Activated B cell treated with CpG ODN at 0.5 μM for 24 hours (primary cell): ENCODE data around the gene NCKAP5. TPM values are rescaled to one million over a fixed set of nuclear protein-coding genes. Genes with fewer than 3 reads are reported as not detected.

ENCODE experiments used
- ATAC-seq: fragments of 200-7000 bp; cut with Tn5 transposase; one replicate; pipeline ENCODE4 v1.10.0; 2021; ENCODE audit warnings: low read depth, mild to moderate bottlenecking, moderate library complexity
- CTCF ChIA-PET: fragments of 350-600 bp; sonication (Branson Sonifier 250); formaldehyde crosslinking; loops from one replicate; lab custom pipeline; 2021; ENCODE audit warnings: antibody characterized with exemption; lab: Charles Lee
- POLR2A ChIA-PET: fragments of 350-600 bp; sonication (Branson Sonifier 250); formaldehyde crosslinking; loops from one replicate; lab custom pipeline; 2021; ENCODE audit warnings: antibody characterized with exemption; lab: Charles Lee
- DNase-seq: peaks from one replicate; pipeline ENCODE4 v3.0.0; 2022
- H3K27ac Mint-ChIP-seq: one replicate; pipeline ENCODE4 v1.8.0; 2020; ENCODE audit warnings: mixed read lengths
- H3K27me3 Mint-ChIP-seq: one replicate; pipeline ENCODE4 v1.8.0; 2021; ENCODE audit warnings: mixed read lengths
- H3K36me3 Mint-ChIP-seq: one replicate; pipeline ENCODE4 v1.8.0; 2021; ENCODE audit warnings: low read depth, mixed read lengths
- H3K4me1 Mint-ChIP-seq: one replicate; pipeline ENCODE4 v1.8.0; 2021; ENCODE audit warnings: mixed read lengths
- H3K4me3 Mint-ChIP-seq: one replicate; pipeline ENCODE4 v1.8.0; 2020; ENCODE audit warnings: mild to moderate bottlenecking, mixed read lengths
- H3K9me3 Mint-ChIP-seq: one replicate; pipeline ENCODE4 v1.8.0; 2020; ENCODE audit warnings: mixed read lengths
- intact Hi-C: fragments of 100-400 bp; cut with micrococcal nuclease; formaldehyde crosslinking; loops from one replicate; pipeline ENCODE4 v1.15.1; 2024
- total RNA-seq: library from RNA; stranded (reverse); gene quantifications from 2 replicates; pipeline ENCODE4 v1.2.3, GENCODE V29; 2022
- TF ChIP-seq, protein P1 (sequence below): fragments of 200-600 bp; IDR thresholded peaks from one replicate; pipeline ENCODE4 v1.8.0; 2022; ENCODE audit warnings: antibody characterized with exemption, mild to moderate bottlenecking

NCKAP5 gene
- total RNA-seq, 1 donor from 2014 or later = not detected

- H3K27ac Mint-ChIP-seq = no peak overlapping the region
- peaks cover 18% of the 10 kb centered on the region for H3K27me3 Mint-ChIP-seq
- TF ChIP-seq, protein P1, sequence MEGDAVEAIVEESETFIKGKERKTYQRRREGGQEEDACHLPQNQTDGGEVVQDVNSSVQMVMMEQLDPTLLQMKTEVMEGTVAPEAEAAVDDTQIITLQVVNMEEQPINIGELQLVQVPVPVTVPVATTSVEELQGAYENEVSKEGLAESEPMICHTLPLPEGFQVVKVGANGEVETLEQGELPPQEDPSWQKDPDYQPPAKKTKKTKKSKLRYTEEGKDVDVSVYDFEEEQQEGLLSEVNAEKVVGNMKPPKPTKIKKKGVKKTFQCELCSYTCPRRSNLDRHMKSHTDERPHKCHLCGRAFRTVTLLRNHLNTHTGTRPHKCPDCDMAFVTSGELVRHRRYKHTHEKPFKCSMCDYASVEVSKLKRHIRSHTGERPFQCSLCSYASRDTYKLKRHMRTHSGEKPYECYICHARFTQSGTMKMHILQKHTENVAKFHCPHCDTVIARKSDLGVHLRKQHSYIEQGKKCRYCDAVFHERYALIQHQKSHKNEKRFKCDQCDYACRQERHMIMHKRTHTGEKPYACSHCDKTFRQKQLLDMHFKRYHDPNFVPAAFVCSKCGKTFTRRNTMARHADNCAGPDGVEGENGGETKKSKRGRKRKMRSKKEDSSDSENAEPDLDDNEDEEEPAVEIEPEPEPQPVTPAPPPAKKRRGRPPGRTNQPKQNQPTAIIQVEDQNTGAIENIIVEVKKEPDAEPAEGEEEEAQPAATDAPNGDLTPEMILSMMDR = no peak
- ATAC-seq = no peak
- POLR2A ChIA-PET = no interaction called here
- no peaks in the 10 kb centered on the region for H3K4me1 Mint-ChIP-seq
- CTCF ChIA-PET = no interaction called here
- intact Hi-C loops = no loop called here
- no peak overlapping the region for H3K4me3 Mint-ChIP-seq
- no peak for DNase-seq
- H3K36me3 Mint-ChIP-seq = no peaks in the 10 kb centered on the region
- H3K9me3 Mint-ChIP-seq = no peaks in the 10 kb centered on the region
These were observed 302.8 kb downstream of the NCKAP5 start for GRCh38 chr2:133265432-133265949.

DNA sequence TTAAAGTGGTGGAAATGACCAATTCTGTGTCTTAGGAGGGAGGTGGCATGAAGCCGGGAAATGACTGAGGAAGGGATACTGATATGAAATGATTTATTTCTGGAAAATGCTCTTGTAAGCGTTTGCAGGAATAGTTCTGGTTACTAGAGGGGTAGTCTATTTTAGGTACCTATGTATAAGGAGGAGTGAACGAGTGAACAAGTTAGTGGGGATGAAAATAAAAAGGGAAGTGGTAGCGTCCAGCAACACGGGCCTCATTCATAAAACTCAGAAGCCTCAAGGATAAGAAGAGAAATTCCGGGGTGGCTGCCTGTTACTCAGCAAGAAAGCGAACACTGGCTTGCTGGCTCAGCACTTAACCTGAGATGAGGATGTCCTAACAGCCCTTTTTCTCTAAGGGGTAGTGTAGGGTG, 303.3 kb downstream of the NCKAP5 start:
- Mint-ChIP-seq H3K4me3 (no peak overlapping the region), H3K27me3 (peaks cover 18% of the 10 kb centered on the region), H3K36me3 (no peaks in the 10 kb centered on the region), H3K27ac (no peak overlapping the region), H3K4me1 (no peaks in the 10 kb centered on the region), H3K9me3 (no peaks in the 10 kb centered on the region)
- ChIA-PET CTCF (no interaction called here), POLR2A (no interaction called here)
- DNase-seq (no peak), ATAC-seq (no peak)
- TF ChIP-seq, protein P1 = no peak
- intact Hi-C loops = no loop called here

GRCh38 chr2:133262893-133263292, 305.4 kb downstream of the NCKAP5 start:
- Mint-ChIP-seq H3K4me3 (no peak overlapping the region), H3K27ac (no peak overlapping the region), H3K9me3 (no peaks in the 10 kb centered on the region), H3K4me1 (no peaks in the 10 kb centered on the region), H3K36me3 (no peaks in the 10 kb centered on the region), H3K27me3 (peaks cover 15% of the 10 kb centered on the region)
- intact Hi-C loops = no loop called here
- CTCF ChIA-PET = no interaction called here
- DNase-seq (no peak), ATAC-seq (no peak)
- TF ChIP-seq, protein P1 = no peak
- POLR2A ChIA-PET = no interaction called here

GRCh38 chr2:133255360-133255759, 312.9 kb downstream of the NCKAP5 start:
- Mint-ChIP-seq H3K9me3 (no peaks in the 10 kb centered on the region), H3K27ac (no peak overlapping the region), H3K36me3 (no peaks in the 10 kb centered on the region), H3K4me3 (no peak overlapping the region), H3K4me1 (no peaks in the 10 kb centered on the region), H3K27me3 (no peaks in the 10 kb centered on the region)
- ATAC-seq (no peak), DNase-seq (no peak)
- intact Hi-C loops = no loop called here
- POLR2A ChIA-PET = no interaction called here
- TF ChIP-seq, protein P1 = no peak
- CTCF ChIA-PET = interaction anchor here (1.1 kb wide), 1 partner anchor 15 kb away, joined by 3 read pairs; no protein-coding TSS in a partner anchor

DNA sequence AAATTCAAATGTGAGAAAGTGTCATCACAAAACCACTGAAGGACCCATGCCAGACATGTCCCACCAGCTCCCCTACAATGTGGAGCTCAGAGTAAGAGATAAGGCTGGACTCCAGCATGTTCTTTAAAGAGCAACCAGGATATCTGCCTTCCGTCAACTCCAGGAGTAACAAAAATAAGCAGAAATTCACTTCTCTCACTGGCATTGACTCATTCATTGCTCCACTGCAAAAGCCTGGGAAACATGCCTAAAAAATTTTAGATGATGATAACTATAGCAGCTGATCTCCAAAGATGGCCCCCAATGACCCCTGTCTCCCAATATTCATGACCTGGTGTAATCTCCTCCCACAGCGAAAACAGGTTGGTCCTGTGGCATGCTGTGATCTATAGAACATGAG, 314.5 kb downstream of the NCKAP5 start:
- TF ChIP-seq, protein P1 = no peak
- H3K36me3 Mint-ChIP-seq = no peaks in the 10 kb centered on the region
- no peak overlapping the region for H3K4me3 Mint-ChIP-seq
- no peaks in the 10 kb centered on the region for H3K4me1 Mint-ChIP-seq
- DNase-seq (no peak), ATAC-seq (no peak)
- POLR2A ChIA-PET = no interaction called here
- CTCF ChIA-PET = no interaction called here
- H3K27me3 Mint-ChIP-seq = no peaks in the 10 kb centered on the region
- no peak overlapping the region for H3K27ac Mint-ChIP-seq
- intact Hi-C loops = no loop called here
- no peaks in the 10 kb centered on the region for H3K9me3 Mint-ChIP-seq
